ENCODE results near the gene MEIS3.

DNA sequence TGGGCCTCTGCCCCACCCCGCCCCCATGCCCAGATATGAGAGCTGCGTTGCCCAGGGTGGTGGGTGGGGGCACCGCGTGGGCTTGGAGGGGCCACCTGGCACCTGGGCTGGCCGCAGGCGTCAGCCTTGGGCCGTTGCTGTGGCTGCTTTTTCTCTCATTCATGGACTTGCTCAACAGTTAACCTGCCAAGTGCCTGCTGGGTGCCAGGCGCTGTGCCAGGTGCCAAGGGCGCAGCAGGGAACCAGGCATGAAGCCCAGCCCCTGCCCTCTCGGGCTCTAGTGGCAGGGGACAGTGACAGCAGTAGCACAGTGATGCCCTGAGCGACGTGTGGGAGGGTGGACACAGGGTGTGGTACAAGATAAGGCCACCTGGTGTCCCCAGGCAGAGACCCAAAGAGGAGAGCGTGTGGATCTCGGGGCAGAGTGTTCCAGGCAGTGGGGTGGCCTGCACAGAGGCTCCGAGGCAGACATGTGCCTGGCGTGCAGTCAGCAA, 42.1 kb downstream of the MEIS3 start:
- TF ChIP-seq, protein P1, sequence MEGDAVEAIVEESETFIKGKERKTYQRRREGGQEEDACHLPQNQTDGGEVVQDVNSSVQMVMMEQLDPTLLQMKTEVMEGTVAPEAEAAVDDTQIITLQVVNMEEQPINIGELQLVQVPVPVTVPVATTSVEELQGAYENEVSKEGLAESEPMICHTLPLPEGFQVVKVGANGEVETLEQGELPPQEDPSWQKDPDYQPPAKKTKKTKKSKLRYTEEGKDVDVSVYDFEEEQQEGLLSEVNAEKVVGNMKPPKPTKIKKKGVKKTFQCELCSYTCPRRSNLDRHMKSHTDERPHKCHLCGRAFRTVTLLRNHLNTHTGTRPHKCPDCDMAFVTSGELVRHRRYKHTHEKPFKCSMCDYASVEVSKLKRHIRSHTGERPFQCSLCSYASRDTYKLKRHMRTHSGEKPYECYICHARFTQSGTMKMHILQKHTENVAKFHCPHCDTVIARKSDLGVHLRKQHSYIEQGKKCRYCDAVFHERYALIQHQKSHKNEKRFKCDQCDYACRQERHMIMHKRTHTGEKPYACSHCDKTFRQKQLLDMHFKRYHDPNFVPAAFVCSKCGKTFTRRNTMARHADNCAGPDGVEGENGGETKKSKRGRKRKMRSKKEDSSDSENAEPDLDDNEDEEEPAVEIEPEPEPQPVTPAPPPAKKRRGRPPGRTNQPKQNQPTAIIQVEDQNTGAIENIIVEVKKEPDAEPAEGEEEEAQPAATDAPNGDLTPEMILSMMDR (IDR thresholded peaks at IDR 0.05 in 2 of 3, conservative IDR thresholded peaks at IDR 0.05 in 1 of 3; ENCODE audit: control insufficient read depth in 2 of 3, extremely low read depth in 1 of 3, insufficient read depth in 1 of 3, low read depth in 3 of 3, low read length in 3 of 3) = no peak
- TF ChIP-seq CBX3 (IDR thresholded peaks at IDR 0.05; ENCODE audit: borderline replicate concordance, low read depth) (no peak), RCOR1 (conservative IDR thresholded peaks at IDR 0.05; ENCODE audit: low read depth, low read length) (no peak), POLR2A (IDR thresholded peaks at IDR 0.05; ENCODE audit: low read depth, low read length) (no peak), SREBF1 (IDR thresholded peaks at IDR 0.05; ENCODE audit: low read length) (no peak)
